Caco-2 (cell line): ENCODE results near the gene CDH2. TPM values are rescaled to one million over a fixed set of nuclear protein-coding genes. Genes with fewer than 3 reads are reported as not detected.

Experiments used
- BruUV-seq: library from RNA; stranded (reverse); fragments of 400-500 nt; replicated peaks from 2 replicates; lab custom pipeline; 2021; lab: Mats Ljungman, UMichigan
- CTCF ChIA-PET: fragments of 300-600 bp; sonication (Branson Sonifier 250); formaldehyde crosslinking; loops from one replicate; lab custom pipeline; 2022; ENCODE audit warnings: antibody characterized with exemption; lab: Charles Lee
- POLR2A ChIA-PET: fragments of 300-600 bp; sonication (Branson Sonifier 250); formaldehyde crosslinking; loops from one replicate; lab custom pipeline; 2022; ENCODE audit warnings: antibody characterized with exemption; lab: Charles Lee
- DNase-seq, 2 experiments: peaks; one replicate each; pipeline versions ENCODE4 v3.0.0 to v3.0.0-alpha.2; 2020 to 2022
- H3K27me3 ChIP-seq: replicated peaks from 2 replicates; pipeline ENCODE4 v1.6.0; 2011; ENCODE audit warnings: low read length; ENCODE audit not compliant: control insufficient read depth, insufficient read depth
- H3K36me3 ChIP-seq: 2 replicates; pipeline ENCODE4 v1.5.1; 2011; ENCODE audit warnings: low read length; ENCODE audit not compliant: control insufficient read depth, insufficient read depth
- H3K4me1 ChIP-seq: fragments of 250-450 bp; sonication (Bioruptor Pico); 2 replicates; pipeline ENCODE4 v1.5.1; 2020; ENCODE audit warnings: mild to moderate bottlenecking
- H3K4me3 ChIP-seq: 2 replicates; pipeline ENCODE4 v1.5.1; 2011; ENCODE audit warnings: low read depth, mild to moderate bottlenecking, control low read depth, low read length
- H3K9me3 ChIP-seq: fragments of 250-450 bp; sonication (Bioruptor Pico); 2 replicates; pipeline ENCODE4 v1.5.1; 2020; ENCODE audit warnings: mild to moderate bottlenecking, moderate library complexity
- H3K27ac Mint-ChIP-seq: one replicate; pipeline ENCODE4 v1.8.0; 2022; ENCODE audit warnings: mixed read lengths; ENCODE audit not compliant: unreplicated experiment
- H3K27me3 Mint-ChIP-seq: one replicate; pipeline ENCODE4 v1.8.0; 2022; ENCODE audit warnings: mixed read lengths; ENCODE audit not compliant: insufficient read depth, unreplicated experiment
- H3K36me3 Mint-ChIP-seq: one replicate; pipeline ENCODE4 v1.8.0; 2022; ENCODE audit warnings: mild to moderate bottlenecking, mixed read lengths; ENCODE audit not compliant: insufficient read depth, unreplicated experiment
- H3K4me1 Mint-ChIP-seq: one replicate; pipeline ENCODE4 v1.8.0; 2022; ENCODE audit warnings: low read depth, mixed read lengths; ENCODE audit not compliant: unreplicated experiment
- H3K4me3 Mint-ChIP-seq: one replicate; pipeline ENCODE4 v1.8.0; 2022; ENCODE audit warnings: mild to moderate bottlenecking, moderate library complexity, mixed read lengths; ENCODE audit not compliant: unreplicated experiment
- H3K9me3 Mint-ChIP-seq: one replicate; pipeline ENCODE4 v1.8.0; 2022; ENCODE audit warnings: mixed read lengths; ENCODE audit not compliant: unreplicated experiment
- CTCF ChIP-seq, 2 experiments: fragments of 200-600 bp in 1 of 2; IDR thresholded peaks; 1 replicate in 1 of 2; 2 replicates in 1 of 2; pipeline versions ENCODE4 v1.5.1 to v1.8.0; 2011 to 2022; ENCODE audit warnings: antibody characterized with exemption in 1 of 2, control low read depth in 1 of 2, inconsistent platforms in 1 of 2, low read depth in 1 of 2, low read length in 1 of 2, mild to moderate bottlenecking in 1 of 2, moderate library complexity in 1 of 2; ENCODE audit not compliant: insufficient read depth in 1 of 2, severe bottlenecking in 1 of 2, unreplicated experiment in 1 of 2
- intact Hi-C: fragments of 100-400 bp; cut with micrococcal nuclease; formaldehyde crosslinking; loops from one replicate; pipeline ENCODE4 v1.10.0; 2022; ENCODE audit not compliant: unreplicated experiment
- total RNA-seq: library from RNA; stranded (reverse); gene quantifications from 2 replicates; pipeline ENCODE4 v1.2.3, GENCODE V29; 2022

The CDH2 gene
- total RNA-seq, 1 experiment from 2014 or later: 1.4 TPM

- Mint-ChIP-seq H3K27me3 (no peaks in the 10 kb centered on the region), H3K4me1 (no peaks in the 10 kb centered on the region), H3K27ac (no peak overlapping the region), H3K4me3 (no peak overlapping the region), H3K9me3 (no peaks in the 10 kb centered on the region), H3K36me3 (no peaks in the 10 kb centered on the region)
- no TSS peak for BruUV-seq
- no peak for TF ChIP-seq CTCF (IDR thresholded peaks at IDR 0.05; ENCODE audit: insufficient read depth in 1 of 2, low read depth in 1 of 2, low read length in 1 of 2, severe bottlenecking in 1 of 2, unreplicated experiment in 1 of 2)
- H3K4me3 ChIP-seq: no peak overlapping the region
- DNase-seq: no peak
- H3K4me1 ChIP-seq: peaks cover 19% of the 10 kb centered on the region
- no peaks in the 10 kb centered on the region for H3K36me3 ChIP-seq
- CTCF ChIA-PET: no interaction called here
- POLR2A ChIA-PET: no interaction called here
- H3K27me3 ChIP-seq: no peaks in the 10 kb centered on the region
- H3K9me3 ChIP-seq: no peaks in the 10 kb centered on the region
- intact Hi-C loops: loop anchor here (5.0 kb wide), 1 partner anchor 37 kb away; no protein-coding TSS in a partner anchor
Measured at GRCh38 chr18:28125051-28125450, 51.9 kb downstream of the CDH2 start.

GRCh38 chr18:28124131-28125029 is 52.5 kb downstream of the CDH2 start:
- no peak overlapping the region for H3K4me3 ChIP-seq
- POLR2A ChIA-PET: no interaction called here
- Mint-ChIP-seq H3K4me3 (no peak overlapping the region), H3K27ac (no peak overlapping the region), H3K4me1 (no peaks in the 10 kb centered on the region), H3K9me3 (no peaks in the 10 kb centered on the region), H3K36me3 (no peaks in the 10 kb centered on the region), H3K27me3 (no peaks in the 10 kb centered on the region)
- intact Hi-C loops: loop anchor here (5.0 kb wide), 1 partner anchor 38 kb away; no protein-coding TSS in a partner anchor
- H3K4me1 ChIP-seq: peaks cover 19% of the 10 kb centered on the region
- no peaks in the 10 kb centered on the region for H3K27me3 ChIP-seq
- CTCF ChIA-PET: no interaction called here
- no peak for DNase-seq
- no peaks in the 10 kb centered on the region for H3K9me3 ChIP-seq
- H3K36me3 ChIP-seq: no peaks in the 10 kb centered on the region
- BruUV-seq: no TSS peak
- TF ChIP-seq CTCF (IDR thresholded peaks at IDR 0.05; ENCODE audit: insufficient read depth in 1 of 2, low read depth in 1 of 2, low read length in 1 of 2, severe bottlenecking in 1 of 2, unreplicated experiment in 1 of 2): no peak

DNA sequence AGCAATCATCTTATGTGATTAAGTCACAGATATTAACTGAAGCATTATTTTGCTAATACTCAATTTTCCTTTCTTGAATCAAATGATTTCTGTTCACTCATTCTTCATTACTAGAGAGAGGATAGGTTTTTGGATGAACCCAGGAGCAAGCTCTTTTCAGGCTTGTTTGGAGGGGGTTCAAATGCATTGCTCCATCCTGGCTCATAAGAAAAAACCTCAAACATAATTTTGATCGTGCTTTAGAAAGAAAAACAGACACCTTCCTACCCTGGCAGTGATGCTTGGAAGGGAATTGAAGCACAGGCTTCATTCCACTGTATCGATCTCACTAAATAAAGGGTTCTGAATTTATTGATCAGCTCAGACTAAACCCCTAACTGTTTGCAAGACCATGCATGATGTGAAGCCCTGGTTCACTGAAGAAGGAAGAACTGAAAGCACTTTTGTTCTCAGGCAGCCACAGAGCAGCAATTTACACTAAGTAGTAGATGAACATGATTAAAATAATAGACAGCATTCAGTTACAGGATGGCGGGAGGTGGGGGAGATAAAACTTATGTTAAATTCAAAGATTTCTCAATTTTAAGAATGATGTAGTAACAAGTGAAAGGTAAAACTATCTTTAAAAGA is 53.4 kb downstream of the CDH2 start:
- Histone ChIP-seq H3K4me1 (peaks cover 15% of the 10 kb centered on the region), H3K27me3 (no peaks in the 10 kb centered on the region), H3K9me3 (no peaks in the 10 kb centered on the region), H3K36me3 (no peaks in the 10 kb centered on the region), H3K4me3 (no peak overlapping the region)
- no peak overlapping the region for H3K27ac Mint-ChIP-seq
- CTCF ChIA-PET: no interaction called here
- H3K9me3 Mint-ChIP-seq: no peaks in the 10 kb centered on the region
- no peak for DNase-seq
- no TSS peak for BruUV-seq
- intact Hi-C loops: no loop called here
- no peak overlapping the region for H3K4me3 Mint-ChIP-seq
- no peaks in the 10 kb centered on the region for H3K4me1 Mint-ChIP-seq
- TF ChIP-seq CTCF (IDR thresholded peaks at IDR 0.05; ENCODE audit: insufficient read depth in 1 of 2, low read depth in 1 of 2, low read length in 1 of 2, severe bottlenecking in 1 of 2, unreplicated experiment in 1 of 2): no peak
- POLR2A ChIA-PET: no interaction called here
- no peaks in the 10 kb centered on the region for H3K36me3 Mint-ChIP-seq
- H3K27me3 Mint-ChIP-seq: no peaks in the 10 kb centered on the region
